Right cardiac atrium (tissue), 5 donors: ENCODE measurements around the gene APOL4. TPM values are rescaled to one million over a fixed set of nuclear protein-coding genes. Genes with fewer than 3 reads are reported as not detected.

Experiments used
- ATAC-seq, 2 donors: fragments of 200-7000 bp; cut with Tn5 transposase; one replicate each; pipeline versions ENCODE4 v1.8.0 to v1.9.1; 2020; ENCODE audit warnings: moderate library complexity in 2 of 2, mild to moderate bottlenecking in 1 of 2
- DNase-seq, 3 donors: peaks; one replicate each; pipeline ENCODE4 v3.0.0-alpha.2; 2020
- H3K27ac ChIP-seq: one replicate; pipeline ENCODE4 v1.5.1; 2013; ENCODE audit warnings: mild to moderate bottlenecking, low read length, control low read depth, moderate library complexity
- H3K27me3 ChIP-seq: one replicate; pipeline ENCODE4 v1.6.1; 2013; ENCODE audit not compliant: control insufficient read depth, insufficient read depth
- H3K4me1 ChIP-seq: one replicate; pipeline ENCODE4 v1.6.1; 2013; ENCODE audit warnings: low read length; ENCODE audit not compliant: control insufficient read depth, insufficient read depth
- H3K4me3 ChIP-seq: one replicate; pipeline ENCODE4 v1.5.1; 2013; ENCODE audit warnings: low read length, control low read depth
- H3K9me3 ChIP-seq: one replicate; pipeline ENCODE4 v1.6.1; 2013; ENCODE audit warnings: low read length; ENCODE audit not compliant: control insufficient read depth
- WGBS: extraction: QIAGEN DNeasy Blood & Tissue Kit; methylation state at CpG from one replicate; pipeline ENCODE4 v1.1.7; 2013; 5-methylcytosine and 5-hydroxymethylcytosine counted together
- intact Hi-C, 4 donors: fragments of 100-400 bp; cut with DNase I; formaldehyde crosslinking; loops; one replicate each; pipeline versions ENCODE4 v1.11.0 to v1.14.0; 2022 to 2023
- polyA plus RNA-seq: library from polyadenylated mRNA; stranded (reverse); fragments of 200-250 nt; gene quantifications from one replicate; pipeline ENCODE4 v1.2.3, GENCODE V29; 2013
- total RNA-seq, 4 donors: library from RNA; stranded (reverse); fragmentation: NEBNext Ultra II Directional; extraction: Animal tissue kit (Norgen Biotek cat#: 25700); gene quantifications; one replicate each; pipeline ENCODE4 v1.2.1, GENCODE V29; 2021
- donor health status: healthy with polysubstance abuse.
- donor health status: DM: no; HTN: yes; CAD: no.
- donor health status: DM: no; HTN: no; CAD: no.
- donor health status: DM: no; HTN: yes; CAD: no; lungs with severe emphysema.
- donor health status: DM: yes; HTN: yes; CAD: no.

The APOL4 gene
- total and polyA plus RNA-seq, 5 donors, result 3.1 to 7.4 (median 5.5) TPM; not detected in 1

DNA sequence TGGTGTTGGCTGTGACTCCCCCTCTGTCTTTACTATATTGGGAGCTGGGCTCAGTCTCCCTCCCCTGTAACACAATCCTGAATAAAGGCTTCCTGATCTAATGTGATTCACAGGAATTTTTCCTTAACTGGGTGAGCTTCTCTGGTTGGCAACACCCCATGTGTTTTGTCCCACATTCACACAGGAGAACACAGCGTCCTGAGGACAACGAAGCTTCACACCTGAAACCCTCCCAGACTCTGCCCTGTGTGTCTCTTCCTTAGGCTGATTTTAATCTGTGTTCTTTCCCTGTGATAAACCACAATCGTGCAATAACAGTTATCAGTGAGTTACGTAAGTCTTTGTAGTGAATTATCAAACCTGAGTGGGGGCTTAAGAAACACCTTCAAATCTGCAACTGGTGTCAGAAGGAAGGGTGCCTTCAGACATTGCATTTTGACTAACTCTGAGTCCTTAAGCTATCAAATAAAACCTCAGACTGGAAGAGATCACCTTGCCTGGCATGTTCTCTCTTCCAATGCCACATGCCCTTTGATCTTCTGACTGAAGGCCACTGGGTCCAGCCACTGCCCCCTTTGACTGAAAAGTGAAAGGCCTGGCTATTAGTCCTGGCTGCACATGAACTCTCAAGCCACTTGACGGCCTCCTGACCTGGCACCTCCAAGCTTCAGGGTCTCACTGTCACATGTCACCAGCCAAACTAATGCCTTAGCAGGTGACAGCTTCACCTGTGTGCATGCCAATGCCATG, 58.4 kb downstream of the APOL4 start:
- DNase-seq (no peak), ATAC-seq (no peak)
- intact Hi-C loops, result loop anchor here in 2 of 4 donors (5.0 to 10.0 kb wide), 3 partner anchors 39 to 142 kb away; no protein-coding TSS in a partner anchor
- 70% methylated on average over 5 of the region's 5 CpGs for WGBS
- no peak overlapping the region for H3K4me3 ChIP-seq
- no peaks in the 10 kb centered on the region for H3K9me3 ChIP-seq
- peaks cover 6% of the 10 kb centered on the region for H3K4me1 ChIP-seq
- no peaks in the 10 kb centered on the region for H3K27me3 ChIP-seq
- H3K27ac ChIP-seq, result no peak overlapping the region

GRCh38 chr22:36141481-36141880, 60.1 kb downstream of the APOL4 start:
- intact Hi-C loops, result loop anchor here in 2 of 4 donors (5.0 to 10.0 kb wide), 3 partner anchors 41 to 143 kb away; no protein-coding TSS in a partner anchor

More at GRCh38 chr22:36141481-36141880, 60.1 kb downstream of the APOL4 start:
- DNase-seq, result no peak
- no peak overlapping the region for H3K4me3 ChIP-seq
- 75% methylated on average over 9 of the region's 9 CpGs for WGBS
- H3K9me3 ChIP-seq, result no peaks in the 10 kb centered on the region
- no peaks in the 10 kb centered on the region for H3K4me1 ChIP-seq
- H3K27me3 ChIP-seq, result no peaks in the 10 kb centered on the region
- H3K27ac ChIP-seq, result no peak overlapping the region
- ATAC-seq, result no peak

Other genes starting within 250 kb of the APOL4 start
- gene RBFOX2, start 173.0 kb downstream of the APOL4 start, total RNA-seq, result 10 to 100 TPM; 67.4 to 89.8 (median 73.8) TPM
- gene RBFOX2, start 173.0 kb downstream of the APOL4 start, polyA plus RNA-seq, result 36.7 TPM
- 10 to 100 TPM; 22.9 to 33.1 (median 26.5) TPM for gene APOL3, start 41.1 kb downstream of the APOL4 start, total RNA-seq
- 23.3 TPM for gene APOL3, start 41.1 kb downstream of the APOL4 start, polyA plus RNA-seq
- 10 to 100 TPM; 39.9 to 54.8 (median 42.9) TPM for gene APOL2, start 37.7 kb upstream of the APOL4 start, total RNA-seq
- gene APOL2, start 37.7 kb upstream of the APOL4 start, polyA plus RNA-seq, result 29.1 TPM
- gene APOL1, start 51.3 kb upstream of the APOL4 start, total RNA-seq, result 10 to 100 TPM; 14.0 to 29.8 (median 16.9) TPM
- gene APOL1, start 51.3 kb upstream of the APOL4 start, polyA plus RNA-seq, result 13.6 TPM
- gene MYH9, start 186.2 kb upstream of the APOL4 start, total RNA-seq, result 100 to 1,000 TPM; 140 to 224 (median 163) TPM
- gene MYH9, start 186.2 kb upstream of the APOL4 start, polyA plus RNA-seq, result 92.5 TPM